Measurements from ENCODE around the gene DMAP1. TPM values are rescaled to one million over a fixed set of nuclear protein-coding genes. Genes with fewer than 3 reads are reported as not detected.

Gene DMAP1
- total and polyA plus RNA-seq, 2 of the 8 experiments (the other 6 are each of a cell fraction or from before 2014, with no cell fraction given) = 36.4 to 42.4 TPM

DNA sequence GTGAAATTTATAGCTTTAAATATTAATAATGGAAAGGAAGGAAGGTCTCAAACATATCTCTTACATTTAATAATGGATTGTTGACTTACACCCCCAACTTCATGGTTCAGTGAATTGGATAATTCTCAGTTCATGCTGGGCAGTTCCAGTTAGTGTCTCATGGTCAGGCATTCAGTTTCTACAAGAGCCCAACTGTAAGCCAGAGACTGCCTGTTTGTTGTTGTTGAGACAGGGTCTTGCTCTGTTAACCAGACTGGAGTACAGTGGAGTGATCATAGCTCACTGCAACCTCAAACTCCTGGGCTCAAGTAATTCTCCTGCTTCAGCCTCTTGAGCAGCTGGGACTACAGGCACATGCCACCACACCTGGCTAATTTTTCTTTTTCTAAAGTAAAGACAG, 5.0 kb upstream of the DMAP1 start:
- no peak overlapping the region for H4K8ac ChIP-seq (ENCODE audit: extremely low read depth, insufficient read depth, low read length)
- TF ChIP-seq POLR2AphosphoS5 (IDR thresholded peaks at IDR 0.05; ENCODE audit: low read depth, low read length) (no peak), YY1 (IDR thresholded peaks at IDR 0.05; ENCODE audit: low read depth, low read length) (no peak), RNF2 (IDR thresholded peaks at IDR 0.05; ENCODE audit: borderline replicate concordance, low read depth, low read length, missing control alignments, poor library complexity, severe bottlenecking) (no peak), CEBPB (IDR thresholded peaks at IDR 0.05; ENCODE audit: low read depth, low read length) (no peak)

More for the DNA sequence above, 5.0 kb upstream of the DMAP1 start:
- Histone ChIP-seq H3K79me1 (ENCODE audit: low read depth, low read length) (no peaks in the 10 kb centered on the region), H2BK5ac (ENCODE audit: low read depth, low read length) (no peak overlapping the region), H3K56ac (replicated peaks; ENCODE audit: insufficient read length, low read depth, low read length) (no peak overlapping the region), H2AK5ac (ENCODE audit: low read depth, low read length) (no peak overlapping the region), H2BK120ac (replicated peaks; ENCODE audit: low read depth, low read length) (no peak overlapping the region), H3K27me3 (replicated peaks in 1 of 4; ENCODE audit: control insufficient read depth in 3 of 4, extremely low read depth in 1 of 4, insufficient read depth in 3 of 4, low read length in 3 of 4) (peaks cover 0 to 5% (median 2%) of the 10 kb centered on the region in 4 experiments; a peak in 2 of 7 replicates), H3K79me2 (ENCODE audit: control insufficient read depth in 1 of 2, insufficient read depth in 2 of 2, low read length in 2 of 2) (no peaks in the 10 kb centered on the region), H3K9me3 (ENCODE audit: insufficient read depth in 2 of 2, low read depth in 1 of 2, low read length in 1 of 2) (no peaks in the 10 kb centered on the region), H4K91ac (replicated peaks; ENCODE audit: insufficient read length, low read length) (no peak overlapping the region), H4K20me1 (replicated peaks in 1 of 2; ENCODE audit: control insufficient read depth in 1 of 2, insufficient read depth in 2 of 2, low read length in 2 of 2) (no peaks in the 10 kb centered on the region), H2AFZ (ENCODE audit: low read length) (no peak overlapping the region), H3K23ac (ENCODE audit: insufficient read length) (no peak overlapping the region), H3K23me2 (ENCODE audit: low read depth, low read length) (peaks cover 2% of the 10 kb centered on the region; the same call in 1 of the 2 replicates), H3K4me2 (ENCODE audit: insufficient read depth in 1 of 2, low read depth in 2 of 2, low read length in 2 of 2) (no peak overlapping the region), H3K14ac (ENCODE audit: insufficient read length) (no peak overlapping the region), H3K18ac (ENCODE audit: extremely low read depth, low read length) (no peak overlapping the region), H3K4me1 (replicated peaks in 1 of 4; ENCODE audit: control insufficient read depth in 3 of 4, insufficient read depth in 4 of 4, low read length in 3 of 4) (no peaks in the 10 kb centered on the region), H3K4me3 (ENCODE audit: extremely low read depth in 1 of 4, insufficient read depth in 2 of 4, low read depth in 3 of 4, low read length in 4 of 4) (no peak overlapping the region), H3K27ac (ENCODE audit: low read depth, low read length) (no peak overlapping the region), H2BK20ac (ENCODE audit: low read length) (no peak overlapping the region), H3K4ac (replicated peaks; ENCODE audit: insufficient read length, low read depth, low read length) (no peak overlapping the region), H4K5ac (ENCODE audit: insufficient read length, low read depth, low read length) (no peak overlapping the region), H2BK15ac (ENCODE audit: low read length) (no peak overlapping the region), H2BK12ac (ENCODE audit: low read depth, low read length) (no peak overlapping the region), H3K36me3 (ENCODE audit: control insufficient read depth in 2 of 4, insufficient read depth in 4 of 4, low read length in 3 of 4) (no peaks in the 10 kb centered on the region), H3K9ac (replicated peaks in 1 of 4; ENCODE audit: extremely low read depth in 1 of 4, low read depth in 3 of 4, low read length in 3 of 4) (no peak overlapping the region)
- ChIA-PET POLR2A (ENCODE audit: partially characterized antibody) (interaction anchor here (1.3 kb wide), 1 partner anchor 87 kb away, joined by 3 read pairs; no protein-coding TSS in a partner anchor), CTCF (ENCODE audit: partially characterized antibody) (interaction anchor here (0.6 to 1.4 kb wide), 4 partner anchors 9 to 160 kb away, joined by 3 to 7 read pairs (median 4); no protein-coding TSS in a partner anchor)
- DNase-seq (ENCODE audit: low read depth in 1 of 2, low spot score in 2 of 2) (no peak), FAIRE-seq (no peak)

All from H1 (cell line).